Omental fat pad (tissue), 4 donors: ENCODE results near the gene DYSF. TPM values are rescaled to one million over a fixed set of nuclear protein-coding genes. Genes with fewer than 3 reads are reported as not detected.

ENCODE experiments used
- ATAC-seq: fragments of 150-250 bp; one replicate; pipeline ENCODE4 v1.9.1; 2016; ENCODE audit warnings: mild to moderate bottlenecking, moderate library complexity; ENCODE audit not compliant: low FRiP score
- DNase-seq: peaks from one replicate; pipeline ENCODE4 v3.0.0-alpha.2; 2019; ENCODE audit warnings: low spot score
- CTCF ChIP-seq, 3 donors: fragments of 450-650 bp; IDR thresholded peaks; one replicate each; pipeline ENCODE4 v1.5.1; 2016 to 2017; ENCODE audit warnings: antibody characterized with exemption in 3 of 3, mild to moderate bottlenecking in 3 of 3, moderate library complexity in 2 of 3
- total RNA-seq, 4 donors: library from RNA; depleted of rRNA; stranded (reverse); fragments of >200 nt; gene quantifications; one replicate each; pipeline ENCODE4 v1.1.0, GENCODE V29; 2016

Gene DYSF
- total RNA-seq, 4 donors from 2014 or later = 7.9 to 70.5 (median 17.8) TPM

- DNase-seq (no peak), ATAC-seq (no peak)
- no peak for TF ChIP-seq CTCF (IDR thresholded peaks at IDR 0.05)
Measured at GRCh38 chr2:71534201-71534600, 80.8 kb downstream of the DYSF start.

DNA sequence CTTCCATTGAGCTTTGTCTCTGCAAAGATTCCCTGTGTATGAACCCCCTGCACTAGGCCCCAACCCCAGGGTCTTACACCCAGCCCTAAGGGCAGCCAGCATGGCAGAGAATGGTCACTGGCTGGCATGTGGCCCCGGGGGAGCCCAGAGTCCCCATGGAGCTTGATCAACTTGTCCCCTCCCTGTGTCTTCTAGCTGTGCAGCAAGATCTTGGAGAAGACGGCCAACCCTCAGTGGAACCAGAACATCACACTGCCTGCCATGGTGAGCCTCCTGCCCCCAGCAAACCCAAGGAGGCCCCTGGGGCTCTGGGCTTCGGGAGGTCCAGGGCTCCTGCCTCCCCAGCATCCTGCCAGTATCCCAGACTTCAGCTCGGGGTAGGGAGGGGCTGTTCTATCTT lies 81.5 kb downstream of the DYSF start:
- TF ChIP-seq CTCF (IDR thresholded peaks at IDR 0.05) = no peak
- DNase-seq (no peak), ATAC-seq (no peak)

- no peak for ATAC-seq
Measured at GRCh38 chr2:71535526-71535925, 82.2 kb downstream of the DYSF start.

GRCh38 chr2:71536226-71536671 lies 82.9 kb downstream of the DYSF start:
- DNase-seq = no peak
- TF ChIP-seq CTCF (IDR thresholded peaks at IDR 0.05) = no peak
- ATAC-seq = no peak

More at GRCh38 chr2:71535526-71535925, 82.2 kb downstream of the DYSF start:
- no peak for TF ChIP-seq CTCF (IDR thresholded peaks at IDR 0.05)
- no peak for DNase-seq

DNA sequence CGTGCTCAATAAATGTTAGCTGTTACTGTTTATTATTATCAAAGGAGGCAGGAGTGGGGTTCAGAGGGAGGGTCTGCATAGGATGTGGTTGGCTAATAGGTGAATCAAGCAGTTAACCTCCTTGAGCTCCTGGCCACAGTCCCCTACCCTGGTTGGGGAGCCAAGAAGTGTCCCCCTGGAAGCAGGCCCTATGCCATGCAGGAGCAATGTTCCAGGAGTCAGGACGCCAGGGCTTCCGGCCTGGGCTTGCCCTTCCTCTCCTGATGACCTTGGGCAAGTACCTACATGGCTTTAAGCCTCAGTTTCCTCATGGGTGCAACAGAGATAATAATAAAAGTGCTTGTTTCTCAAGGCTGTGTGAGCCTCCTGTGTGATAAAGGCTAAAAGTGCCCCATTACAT lies 84.9 kb downstream of the DYSF start:
- no peak for TF ChIP-seq CTCF (IDR thresholded peaks at IDR 0.05)
- no peak for DNase-seq
- no peak for ATAC-seq

GRCh38 chr2:71538656-71539265 lies 85.4 kb downstream of the DYSF start:
- DNase-seq (no peak), ATAC-seq (no peak)
- TF ChIP-seq CTCF (IDR thresholded peaks at IDR 0.05) = no peak

DNA sequence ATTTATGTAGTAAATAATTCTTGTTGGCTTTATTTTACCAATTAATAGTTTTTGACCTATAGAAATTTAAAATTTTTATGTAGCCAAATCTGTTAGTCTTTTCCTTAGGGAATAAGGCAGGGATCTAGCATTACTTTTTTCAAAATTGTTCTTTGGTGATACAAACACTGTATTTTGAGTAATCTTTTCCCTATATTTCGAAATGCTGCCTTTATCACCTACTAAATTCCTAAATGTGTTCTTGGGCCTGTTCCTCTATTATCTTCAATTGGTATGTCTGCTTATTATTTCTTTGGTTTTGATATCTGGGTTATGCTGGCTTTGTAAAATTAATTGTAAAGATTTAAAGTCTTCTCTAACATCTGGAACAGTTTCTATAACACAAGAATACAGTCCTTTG lies 87.5 kb downstream of the DYSF start:
- DNase-seq (no peak), ATAC-seq (no peak)
- TF ChIP-seq CTCF (IDR thresholded peaks at IDR 0.05) = no peak
